Measurements from ENCODE around the gene UBE2G1.

Gene UBE2G1

DNA sequence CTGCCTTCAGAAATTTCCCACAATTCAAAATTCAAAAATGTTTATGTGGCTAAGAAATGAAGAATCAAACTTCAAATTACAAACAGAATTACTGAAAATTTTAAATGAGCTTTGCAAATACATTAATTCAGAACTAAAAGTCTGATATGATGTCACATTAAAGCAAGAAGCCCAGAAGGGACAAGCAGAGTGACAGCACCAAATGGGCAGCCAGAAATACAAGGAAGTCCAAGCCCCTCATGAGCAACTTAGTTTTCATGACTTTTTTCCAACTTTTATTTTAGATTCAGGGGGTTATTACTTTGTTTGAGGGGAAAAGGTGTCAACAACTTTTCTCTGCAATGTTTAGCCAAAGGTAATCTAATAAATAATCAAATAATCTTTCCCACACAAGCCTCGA is 21.5 kb downstream of the UBE2G1 start:
- Histone ChIP-seq H3K4me3 (ENCODE audit: severe bottlenecking) (no peak overlapping the region), H3K27ac (ENCODE audit: poor library complexity, severe bottlenecking) (no peak overlapping the region), H3K36me3 (ENCODE audit: low read depth) (no peaks in the 10 kb centered on the region), H3K27me3 (ENCODE audit: insufficient read depth, poor library complexity, severe bottlenecking) (no peaks in the 10 kb centered on the region), H3K4me1 (ENCODE audit: insufficient read depth, poor library complexity, severe bottlenecking) (peaks cover 16% of the 10 kb centered on the region), H3K9me3 (ENCODE audit: severe bottlenecking) (no peaks in the 10 kb centered on the region)
- TF ChIP-seq, protein P1, sequence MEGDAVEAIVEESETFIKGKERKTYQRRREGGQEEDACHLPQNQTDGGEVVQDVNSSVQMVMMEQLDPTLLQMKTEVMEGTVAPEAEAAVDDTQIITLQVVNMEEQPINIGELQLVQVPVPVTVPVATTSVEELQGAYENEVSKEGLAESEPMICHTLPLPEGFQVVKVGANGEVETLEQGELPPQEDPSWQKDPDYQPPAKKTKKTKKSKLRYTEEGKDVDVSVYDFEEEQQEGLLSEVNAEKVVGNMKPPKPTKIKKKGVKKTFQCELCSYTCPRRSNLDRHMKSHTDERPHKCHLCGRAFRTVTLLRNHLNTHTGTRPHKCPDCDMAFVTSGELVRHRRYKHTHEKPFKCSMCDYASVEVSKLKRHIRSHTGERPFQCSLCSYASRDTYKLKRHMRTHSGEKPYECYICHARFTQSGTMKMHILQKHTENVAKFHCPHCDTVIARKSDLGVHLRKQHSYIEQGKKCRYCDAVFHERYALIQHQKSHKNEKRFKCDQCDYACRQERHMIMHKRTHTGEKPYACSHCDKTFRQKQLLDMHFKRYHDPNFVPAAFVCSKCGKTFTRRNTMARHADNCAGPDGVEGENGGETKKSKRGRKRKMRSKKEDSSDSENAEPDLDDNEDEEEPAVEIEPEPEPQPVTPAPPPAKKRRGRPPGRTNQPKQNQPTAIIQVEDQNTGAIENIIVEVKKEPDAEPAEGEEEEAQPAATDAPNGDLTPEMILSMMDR (IDR thresholded peaks at IDR 0.05; ENCODE audit: poor library complexity, severe bottlenecking) = no peak
- no peak for DNase-seq (ENCODE audit: low spot score)
- no peak for ATAC-seq (ENCODE audit: low read depth)

DNA sequence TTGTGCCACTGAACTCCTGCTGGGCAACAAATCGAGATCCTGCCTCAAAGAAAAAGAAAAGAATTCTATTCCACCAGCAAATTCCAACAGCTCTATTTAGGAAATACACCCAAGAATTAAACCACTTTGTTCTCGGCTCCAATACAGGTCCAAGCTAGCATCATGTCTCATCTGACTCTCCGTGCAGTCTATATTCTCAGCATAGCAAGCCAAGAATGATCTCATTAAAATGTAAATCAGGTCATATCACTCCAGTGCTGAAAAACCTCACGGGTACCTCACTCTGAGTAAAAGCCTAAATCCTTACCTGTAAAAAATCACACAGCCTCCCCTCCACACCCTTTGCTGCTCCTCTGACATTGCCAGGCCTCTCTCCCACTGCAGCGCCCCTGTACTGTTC is 23.9 kb downstream of the UBE2G1 start:
- ATAC-seq (ENCODE audit: low read depth) (no peak), DNase-seq (ENCODE audit: low spot score) (no peak)
- H3K9me3 ChIP-seq (ENCODE audit: severe bottlenecking) = no peaks in the 10 kb centered on the region
- TF ChIP-seq, protein P1 (IDR thresholded peaks at IDR 0.05; ENCODE audit: poor library complexity, severe bottlenecking) = no peak
- H3K27ac ChIP-seq (ENCODE audit: poor library complexity, severe bottlenecking) = no peak overlapping the region
- peaks cover 16% of the 10 kb centered on the region for H3K4me1 ChIP-seq (ENCODE audit: insufficient read depth, poor library complexity, severe bottlenecking)
- H3K36me3 ChIP-seq (ENCODE audit: low read depth) = no peaks in the 10 kb centered on the region
- no peaks in the 10 kb centered on the region for H3K27me3 ChIP-seq (ENCODE audit: insufficient read depth, poor library complexity, severe bottlenecking)
- H3K4me3 ChIP-seq (ENCODE audit: severe bottlenecking) = no peak overlapping the region

DNA sequence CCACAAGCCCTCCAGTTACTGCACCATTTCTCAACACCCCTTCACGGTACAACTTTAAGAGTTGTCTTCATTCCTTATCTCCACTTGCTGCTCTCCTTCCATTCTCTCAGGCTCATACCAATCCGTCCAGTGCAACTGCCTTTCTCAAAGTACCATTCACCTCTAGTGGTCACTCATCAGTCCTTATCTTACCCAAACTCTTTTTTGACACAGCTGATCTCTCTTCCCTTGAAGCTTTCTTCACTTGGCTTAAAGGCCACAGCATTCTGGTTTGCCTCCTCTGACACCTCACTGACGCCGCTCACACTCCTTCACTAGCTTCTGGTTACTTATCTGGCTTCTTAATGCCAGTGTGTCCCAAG is 24.9 kb downstream of the UBE2G1 start:
- H3K27me3 ChIP-seq (ENCODE audit: insufficient read depth, poor library complexity, severe bottlenecking) = no peaks in the 10 kb centered on the region
- TF ChIP-seq, protein P1 (IDR thresholded peaks at IDR 0.05; ENCODE audit: poor library complexity, severe bottlenecking) = no peak
- H3K27ac ChIP-seq (ENCODE audit: poor library complexity, severe bottlenecking) = no peak overlapping the region
- H3K9me3 ChIP-seq (ENCODE audit: severe bottlenecking) = no peaks in the 10 kb centered on the region
- no peak overlapping the region for H3K4me3 ChIP-seq (ENCODE audit: severe bottlenecking)
- ATAC-seq (ENCODE audit: low read depth) (no peak), DNase-seq (ENCODE audit: low spot score) (no peak)
- no peaks in the 10 kb centered on the region for H3K36me3 ChIP-seq (ENCODE audit: low read depth)
- peaks cover 10% of the 10 kb centered on the region for H3K4me1 ChIP-seq (ENCODE audit: insufficient read depth, poor library complexity, severe bottlenecking)

DNA sequence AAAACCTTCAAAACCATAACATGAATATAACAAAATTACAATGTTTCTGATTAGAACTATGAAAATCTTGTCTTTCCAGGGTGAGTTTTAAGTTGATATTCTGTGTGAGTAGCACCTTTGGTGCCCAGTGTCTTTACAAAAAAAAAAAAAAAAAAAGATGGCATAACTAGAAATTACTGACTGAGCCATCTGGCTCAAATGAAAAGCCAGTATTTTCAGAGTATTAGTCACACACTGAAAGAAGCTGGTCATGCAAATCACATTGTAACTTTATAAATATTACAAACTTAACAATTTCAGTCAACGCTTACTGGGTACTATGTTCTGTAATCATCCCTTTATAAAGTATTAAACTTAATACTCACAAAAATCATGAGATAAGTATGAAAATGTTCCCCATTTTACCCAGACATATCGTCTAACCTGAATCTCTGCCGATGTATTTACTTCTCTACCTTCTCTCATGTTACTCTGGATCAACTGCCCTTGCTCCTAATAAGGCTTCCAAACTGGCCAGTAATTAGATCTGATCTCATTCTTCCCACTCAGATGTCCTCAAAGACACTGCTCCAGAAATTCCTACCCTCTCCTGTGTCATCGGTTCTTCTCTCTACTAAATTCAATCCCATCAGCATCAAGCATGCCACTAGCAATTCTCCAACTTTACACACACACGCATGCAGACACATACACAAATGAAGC is 25.4 kb downstream of the UBE2G1 start:
- DNase-seq (ENCODE audit: low spot score) (no peak), ATAC-seq (ENCODE audit: low read depth) (no peak)
- peaks cover 7% of the 10 kb centered on the region for H3K4me1 ChIP-seq (ENCODE audit: insufficient read depth, poor library complexity, severe bottlenecking)
- no peaks in the 10 kb centered on the region for H3K36me3 ChIP-seq (ENCODE audit: low read depth)
- TF ChIP-seq, protein P1 (IDR thresholded peaks at IDR 0.05; ENCODE audit: poor library complexity, severe bottlenecking) = no peak
- no peaks in the 10 kb centered on the region for H3K27me3 ChIP-seq (ENCODE audit: insufficient read depth, poor library complexity, severe bottlenecking)
- no peak overlapping the region for H3K27ac ChIP-seq (ENCODE audit: poor library complexity, severe bottlenecking)
- H3K4me3 ChIP-seq (ENCODE audit: severe bottlenecking) = no peak overlapping the region
- H3K9me3 ChIP-seq (ENCODE audit: severe bottlenecking) = no peaks in the 10 kb centered on the region

DNA sequence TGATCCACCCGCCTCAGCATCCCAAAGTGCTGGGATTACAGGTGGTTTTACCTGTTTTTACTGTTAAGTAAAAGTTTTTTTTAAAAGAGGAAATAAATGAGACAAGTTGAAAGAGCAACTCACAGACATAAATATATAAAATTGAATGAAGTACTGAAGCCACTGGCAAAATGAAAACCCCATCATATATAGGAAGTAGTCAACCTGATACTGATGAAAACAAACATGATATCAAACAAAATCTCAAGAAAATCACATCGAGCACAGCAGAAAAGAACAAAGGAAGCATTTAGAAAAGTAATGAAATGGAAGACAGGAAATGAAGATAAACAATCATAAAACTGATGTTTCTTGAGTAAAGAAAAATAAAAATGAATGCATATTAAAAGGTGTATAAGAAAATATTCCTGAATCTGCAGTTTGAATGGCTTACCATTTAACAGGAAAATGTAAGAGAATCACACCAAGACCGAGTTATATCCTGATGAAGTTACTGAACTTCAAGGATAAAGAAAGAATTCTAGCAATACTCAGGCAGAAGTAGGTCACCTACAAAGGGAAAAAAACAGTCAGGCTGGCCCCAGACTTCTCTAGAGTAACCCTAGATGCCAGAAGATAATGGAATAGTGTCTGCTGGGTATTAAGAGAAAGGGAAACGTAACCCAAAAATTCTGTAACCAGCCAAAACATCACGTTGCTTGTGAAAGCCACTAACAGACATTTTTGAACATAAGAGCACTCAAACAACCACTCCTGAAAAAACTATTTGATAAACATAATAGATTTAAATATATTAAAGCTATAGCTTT is 31.5 kb downstream of the UBE2G1 start:
- no peak overlapping the region for H3K27ac ChIP-seq (ENCODE audit: poor library complexity, severe bottlenecking)
- ATAC-seq (ENCODE audit: low read depth) (no peak), DNase-seq (ENCODE audit: low spot score) (no peak)
- peaks cover 37% of the 10 kb centered on the region for H3K4me1 ChIP-seq (ENCODE audit: insufficient read depth, poor library complexity, severe bottlenecking)
- no peaks in the 10 kb centered on the region for H3K9me3 ChIP-seq (ENCODE audit: severe bottlenecking)
- H3K4me3 ChIP-seq (ENCODE audit: severe bottlenecking) = no peak overlapping the region
- TF ChIP-seq, protein P1 (IDR thresholded peaks at IDR 0.05; ENCODE audit: poor library complexity, severe bottlenecking) = no peak
- no peaks in the 10 kb centered on the region for H3K27me3 ChIP-seq (ENCODE audit: insufficient read depth, poor library complexity, severe bottlenecking)
- peaks cover 17% of the 10 kb centered on the region for H3K36me3 ChIP-seq (ENCODE audit: low read depth)

Data from RWPE2 (cell line).